Uterus (tissue), 4 donors: Measurements from ENCODE around the gene PTPRN2. TPM values are rescaled to one million over a fixed set of nuclear protein-coding genes. Genes with fewer than 3 reads are reported as not detected.

Source experiments
- DNase-seq, 2 donors: peaks; one replicate each; pipeline ENCODE4 v3.0.0-alpha.2; 2019 to 2020
- H3K27ac ChIP-seq, 2 donors: fragments of 200-600 bp; sonication (generic); 1 replicate in 1 of 2; 2 replicates in 1 of 2; pipeline ENCODE4 v1.5.1; 2016 to 2018
- H3K27me3 ChIP-seq, 2 donors: fragments of 200-600 bp; sonication (generic); one replicate each; pipeline ENCODE4 v1.5.1; 2018 to 2019; ENCODE audit warnings: control low read depth in 1 of 2
- H3K36me3 ChIP-seq, 2 donors: fragments of 200-600 bp; sonication (generic); one replicate each; pipeline ENCODE4 v1.5.1; 2019; ENCODE audit warnings: control low read depth in 1 of 2
- H3K4me1 ChIP-seq, 2 donors: fragments of 200-600 bp; sonication (generic); one replicate each; pipeline ENCODE4 v1.5.1; 2018 to 2019; ENCODE audit warnings: control low read depth in 1 of 2
- H3K4me3 ChIP-seq, 2 donors: fragments of 200-600 bp; sonication (generic); 1 replicate in 1 of 2; 2 replicates in 1 of 2; pipeline ENCODE4 v1.5.1; 2018 to 2019; ENCODE audit warnings: mild to moderate bottlenecking in 1 of 2
- H3K9me3 ChIP-seq, 2 donors: fragments of 200-600 bp; sonication (generic); one replicate each; pipeline ENCODE4 v1.5.1; 2019; ENCODE audit warnings: control low read depth in 1 of 2
- POLR2A ChIP-seq, 2 donors: fragments of 450-650 bp; IDR thresholded peaks; one replicate each; pipeline ENCODE4 v1.6.1; 2016; ENCODE audit warnings: antibody characterized with exemption in 2 of 2, mild to moderate bottlenecking in 1 of 2, moderate library complexity in 1 of 2
- intact Hi-C: fragments of 100-400 bp; cut with DNase I; formaldehyde crosslinking; loops from one replicate; pipeline ENCODE4 v1.15.1; 2023; ENCODE audit warnings: low total_unique reads
- total RNA-seq, 4 donors: library from RNA; depleted of rRNA in 3 of 4; stranded (reverse); fragments of >200 nt in 3 of 4; gene quantifications; one replicate each; pipeline versions ENCODE4 v1.1.0 to v1.2.4, GENCODE V29; 2014 to 2023
- TF ChIP-seq, protein P1 (sequence below), 4 experiments: fragments of 200-600 bp in 2 of 4; fragments of 450-650 bp in 2 of 4; sonication (generic) in 2 of 4; IDR thresholded peaks; one replicate each; pipeline ENCODE4 v1.5.1; 2016 to 2019; ENCODE audit warnings: antibody characterized with exemption in 4 of 4, mild to moderate bottlenecking in 2 of 4, moderate library complexity in 1 of 4
- donor health status: DM: yes; HTN: yes; CAD: no.

The PTPRN2 gene
- total RNA-seq, 4 donors from 2014 or later = 1.2 to 5.2 (median 2.3) TPM

DNA sequence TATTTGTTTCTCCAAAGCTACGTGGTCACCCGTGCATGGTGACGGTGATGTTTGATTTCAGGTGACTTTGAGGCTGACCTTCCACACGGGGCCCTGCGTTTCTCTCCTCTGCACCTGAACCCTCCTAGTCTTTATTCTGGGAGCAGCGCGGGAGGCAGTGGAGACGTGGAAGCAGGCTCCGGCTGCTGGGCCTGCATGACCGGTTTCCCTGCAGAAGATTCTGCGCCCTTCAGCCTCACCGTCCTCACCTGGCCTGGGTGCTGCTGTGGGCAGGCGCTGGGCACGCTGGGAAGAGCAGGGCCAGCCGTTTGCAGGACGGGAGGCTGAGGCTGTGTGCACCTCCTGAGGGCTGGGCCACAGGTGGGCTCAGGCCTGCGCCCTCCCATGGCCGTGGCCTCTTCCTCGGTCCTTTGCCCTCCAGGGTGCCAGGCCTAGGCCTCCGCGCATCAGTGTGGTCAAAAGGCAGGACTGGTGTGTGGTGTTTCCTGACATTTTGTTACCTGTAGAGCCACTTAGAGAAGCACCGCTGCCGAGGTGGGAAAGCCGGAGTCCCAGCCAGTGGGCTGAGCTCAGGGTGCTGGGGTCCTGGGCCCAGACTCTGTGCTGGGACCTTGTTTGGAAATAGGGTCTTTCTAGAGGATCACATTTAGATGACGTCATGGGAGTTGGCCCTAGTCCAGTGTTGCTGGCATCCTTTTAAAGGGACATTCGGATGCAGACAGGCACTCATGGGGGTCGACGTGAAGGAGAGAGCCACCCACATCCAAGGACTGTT, 772.5 kb downstream of the PTPRN2 start:
- no peak for TF ChIP-seq POLR2A (IDR thresholded peaks at IDR 0.05)
- TF ChIP-seq, protein P1, sequence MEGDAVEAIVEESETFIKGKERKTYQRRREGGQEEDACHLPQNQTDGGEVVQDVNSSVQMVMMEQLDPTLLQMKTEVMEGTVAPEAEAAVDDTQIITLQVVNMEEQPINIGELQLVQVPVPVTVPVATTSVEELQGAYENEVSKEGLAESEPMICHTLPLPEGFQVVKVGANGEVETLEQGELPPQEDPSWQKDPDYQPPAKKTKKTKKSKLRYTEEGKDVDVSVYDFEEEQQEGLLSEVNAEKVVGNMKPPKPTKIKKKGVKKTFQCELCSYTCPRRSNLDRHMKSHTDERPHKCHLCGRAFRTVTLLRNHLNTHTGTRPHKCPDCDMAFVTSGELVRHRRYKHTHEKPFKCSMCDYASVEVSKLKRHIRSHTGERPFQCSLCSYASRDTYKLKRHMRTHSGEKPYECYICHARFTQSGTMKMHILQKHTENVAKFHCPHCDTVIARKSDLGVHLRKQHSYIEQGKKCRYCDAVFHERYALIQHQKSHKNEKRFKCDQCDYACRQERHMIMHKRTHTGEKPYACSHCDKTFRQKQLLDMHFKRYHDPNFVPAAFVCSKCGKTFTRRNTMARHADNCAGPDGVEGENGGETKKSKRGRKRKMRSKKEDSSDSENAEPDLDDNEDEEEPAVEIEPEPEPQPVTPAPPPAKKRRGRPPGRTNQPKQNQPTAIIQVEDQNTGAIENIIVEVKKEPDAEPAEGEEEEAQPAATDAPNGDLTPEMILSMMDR (IDR thresholded peaks at IDR 0.05) = no peak
- DNase-seq = no peak
- Histone ChIP-seq H3K27ac (no peak overlapping the region), H3K9me3 (no peaks in the 10 kb centered on the region), H3K4me3 (no peak overlapping the region), H3K36me3 (no peaks in the 10 kb centered on the region), H3K27me3 (no peaks in the 10 kb centered on the region), H3K4me1 (no peaks in the 10 kb centered on the region)
- intact Hi-C loops = no loop called here

DNA sequence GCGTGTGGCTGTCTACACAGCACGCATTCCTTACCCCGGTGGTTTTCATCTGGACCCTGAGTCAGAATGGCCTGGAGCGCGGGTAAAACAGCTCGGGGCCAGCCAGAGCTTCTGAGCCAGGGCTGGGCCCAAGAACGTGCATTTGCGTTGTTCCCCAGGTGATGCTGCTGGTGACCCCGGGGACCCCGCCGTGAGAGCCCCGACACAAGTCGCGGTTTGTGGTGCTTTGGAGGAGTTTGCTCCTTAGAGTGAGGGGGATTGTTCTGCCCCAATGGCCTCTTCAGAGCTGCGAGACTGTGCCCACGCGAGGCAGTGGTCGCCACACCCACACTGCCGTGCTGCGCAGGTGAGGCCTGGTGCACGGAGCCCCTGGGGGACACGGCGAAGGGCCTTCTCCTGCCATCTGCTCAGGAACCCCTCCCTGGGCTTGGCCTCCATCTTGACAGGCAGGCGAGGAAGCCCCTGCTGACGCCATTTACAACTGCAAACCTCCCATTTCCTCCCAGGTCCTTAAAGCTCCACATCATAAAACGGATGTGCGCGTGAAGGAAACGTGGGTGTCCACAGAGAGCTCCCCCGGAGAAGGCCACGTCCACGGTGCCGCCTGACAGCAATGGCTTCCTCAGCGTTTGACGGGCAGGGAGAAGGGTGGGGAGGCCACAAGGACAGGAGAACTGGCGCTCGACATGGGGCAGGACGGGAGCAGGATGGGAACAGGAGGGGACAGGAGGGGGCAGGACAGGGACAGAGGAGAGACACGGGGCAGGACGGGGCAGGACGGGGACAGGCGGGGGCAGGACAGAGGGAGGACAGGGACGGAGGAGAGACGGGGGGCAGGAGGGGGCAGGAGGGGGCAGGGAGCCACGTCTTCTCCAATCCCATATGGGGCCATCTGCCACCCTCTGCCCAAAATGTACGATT, 773.6 kb downstream of the PTPRN2 start:
- intact Hi-C loops = no loop called here

GRCh38 chr7:157813053-157813452, 774.6 kb downstream of the PTPRN2 start:
- no peaks in the 10 kb centered on the region for H3K36me3 ChIP-seq
- intact Hi-C loops = no loop called here
- no peak overlapping the region for H3K27ac ChIP-seq
- no peaks in the 10 kb centered on the region for H3K9me3 ChIP-seq
- no peak overlapping the region for H3K4me3 ChIP-seq
- DNase-seq = no peak
- H3K4me1 ChIP-seq = no peaks in the 10 kb centered on the region
- TF ChIP-seq, protein P1 (IDR thresholded peaks at IDR 0.05) = no peak
- no peaks in the 10 kb centered on the region for H3K27me3 ChIP-seq

More for the DNA sequence above, 773.6 kb downstream of the PTPRN2 start:
- Histone ChIP-seq H3K9me3 (no peaks in the 10 kb centered on the region), H3K4me1 (no peaks in the 10 kb centered on the region), H3K27me3 (no peaks in the 10 kb centered on the region), H3K36me3 (no peaks in the 10 kb centered on the region), H3K27ac (no peak overlapping the region), H3K4me3 (no peak overlapping the region)
- DNase-seq = no peak
- TF ChIP-seq, protein P1 (IDR thresholded peaks at IDR 0.05) = no peak
- no peak for TF ChIP-seq POLR2A (IDR thresholded peaks at IDR 0.05)

DNA sequence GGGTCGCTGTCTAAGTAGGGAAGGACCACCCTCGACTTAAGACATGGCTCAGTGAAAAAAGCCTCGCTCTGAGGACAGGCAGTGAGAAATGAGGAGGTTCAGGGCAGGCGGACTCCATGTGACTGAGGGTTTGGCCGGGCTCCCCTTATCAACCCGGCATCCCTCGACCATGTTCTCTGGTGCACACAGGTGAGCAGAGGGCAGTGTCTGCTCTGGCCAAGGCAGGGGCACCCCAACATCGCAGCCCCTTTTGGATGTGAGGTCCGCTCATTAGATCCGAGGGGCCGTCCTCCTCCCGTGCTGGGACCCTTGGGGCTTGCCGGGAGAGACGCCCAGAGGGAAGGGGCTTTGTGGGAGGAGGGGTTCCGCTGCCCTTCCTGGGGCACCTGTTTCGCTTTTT, 775.7 kb downstream of the PTPRN2 start:
- no peaks in the 10 kb centered on the region for H3K9me3 ChIP-seq
- intact Hi-C loops = no loop called here
- TF ChIP-seq, protein P1 (IDR thresholded peaks at IDR 0.05) = no peak
- no peak overlapping the region for H3K4me3 ChIP-seq
- H3K27me3 ChIP-seq = no peaks in the 10 kb centered on the region
- no peaks in the 10 kb centered on the region for H3K36me3 ChIP-seq
- DNase-seq = no peak
- H3K27ac ChIP-seq = no peak overlapping the region
- H3K4me1 ChIP-seq = no peaks in the 10 kb centered on the region
